Loucy (cell line): ENCODE results near the gene SLC22A14.
"Not testable (repeated sequence)": the region's sequence is repeated elsewhere in the genome, so short reads cannot be mapped to it uniquely, and the experiment has no call there.

Source experiments
- EZH2phosphoT487 ChIP-seq: fragments of 200-600 bp; IDR thresholded peaks from 2 replicates; pipeline ENCODE4 v1.6.1; 2018; ENCODE audit warnings: antibody characterized with exemption, mild to moderate bottlenecking, moderate library complexity, borderline replicate concordance
- TF ChIP-seq, protein P1 (sequence below): fragments of 200-600 bp; sonication (generic); conservative IDR thresholded peaks from 2 replicates; pipeline ENCODE4 v1.5.1; 2014; ENCODE audit warnings: mild to moderate bottlenecking, antibody characterized with exemption, low read length

DNA sequence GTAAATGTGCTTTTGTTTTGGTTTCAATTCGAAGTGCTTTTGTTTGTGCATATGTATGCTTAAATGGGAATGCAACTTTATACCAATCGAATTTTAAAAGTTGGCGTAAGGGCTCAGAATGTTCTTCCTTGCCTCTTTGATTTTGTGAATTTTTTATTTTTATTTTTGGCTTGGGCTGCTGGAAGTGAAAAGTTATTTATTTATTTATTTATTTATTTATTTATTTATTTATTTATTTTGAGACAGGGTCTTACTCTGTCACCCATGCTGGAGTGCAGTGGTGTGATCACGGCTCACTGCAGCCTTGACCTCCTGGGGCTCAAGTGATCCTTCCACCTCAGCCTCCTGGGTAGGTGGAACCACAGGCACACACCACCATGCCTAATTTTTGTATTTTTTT is 39.3 kb upstream of the SLC22A14 start:
- TF ChIP-seq, protein P1, sequence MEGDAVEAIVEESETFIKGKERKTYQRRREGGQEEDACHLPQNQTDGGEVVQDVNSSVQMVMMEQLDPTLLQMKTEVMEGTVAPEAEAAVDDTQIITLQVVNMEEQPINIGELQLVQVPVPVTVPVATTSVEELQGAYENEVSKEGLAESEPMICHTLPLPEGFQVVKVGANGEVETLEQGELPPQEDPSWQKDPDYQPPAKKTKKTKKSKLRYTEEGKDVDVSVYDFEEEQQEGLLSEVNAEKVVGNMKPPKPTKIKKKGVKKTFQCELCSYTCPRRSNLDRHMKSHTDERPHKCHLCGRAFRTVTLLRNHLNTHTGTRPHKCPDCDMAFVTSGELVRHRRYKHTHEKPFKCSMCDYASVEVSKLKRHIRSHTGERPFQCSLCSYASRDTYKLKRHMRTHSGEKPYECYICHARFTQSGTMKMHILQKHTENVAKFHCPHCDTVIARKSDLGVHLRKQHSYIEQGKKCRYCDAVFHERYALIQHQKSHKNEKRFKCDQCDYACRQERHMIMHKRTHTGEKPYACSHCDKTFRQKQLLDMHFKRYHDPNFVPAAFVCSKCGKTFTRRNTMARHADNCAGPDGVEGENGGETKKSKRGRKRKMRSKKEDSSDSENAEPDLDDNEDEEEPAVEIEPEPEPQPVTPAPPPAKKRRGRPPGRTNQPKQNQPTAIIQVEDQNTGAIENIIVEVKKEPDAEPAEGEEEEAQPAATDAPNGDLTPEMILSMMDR: not testable (repeated sequence)
- TF ChIP-seq EZH2phosphoT487: not testable (repeated sequence)
